GM12873 (cell line): Measurements from ENCODE around the gene TTC13.

ENCODE experiments used
- CTCF ChIP-seq: IDR thresholded peaks from 2 replicates; pipeline ENCODE4 v1.5.1; 2012; ENCODE audit warnings: low read depth, mild to moderate bottlenecking, moderate library complexity, low read length, control low read depth; ENCODE audit not compliant: insufficient read depth; ENCODE audit errors: missing control alignments

Gene TTC13

GRCh38 chr1:230877146-230877923 lies 101.3 kb downstream of the TTC13 start:
- TF ChIP-seq CTCF, result no peak

GRCh38 chr1:230876660-230877059 lies 102.0 kb downstream of the TTC13 start:
- no peak for TF ChIP-seq CTCF

GRCh38 chr1:230875370-230875769 lies 103.3 kb downstream of the TTC13 start:
- TF ChIP-seq CTCF, result no peak

- TF ChIP-seq CTCF, result no peak
These were observed 107.7 kb downstream of the TTC13 start for GRCh38 chr1:230870916-230871315.

- no peak for TF ChIP-seq CTCF
These were observed 109.2 kb downstream of the TTC13 start for GRCh38 chr1:230869500-230869899.

GRCh38 chr1:230868736-230869385 lies 109.8 kb downstream of the TTC13 start:
- TF ChIP-seq CTCF, result no peak

- no peak for TF ChIP-seq CTCF
These were observed 110.5 kb downstream of the TTC13 start, which contains the start of gene C1orf198 for GRCh38 chr1:230867903-230868735. Gene C1orf198 (minus strand): TSS chr1:230868521. CDS start chr1:230868512, 9 bp downstream.
